H1 (cell line): ENCODE measurements around the gene SRPK3. TPM values are rescaled to one million over a fixed set of nuclear protein-coding genes. Genes with fewer than 3 reads are reported as not detected.

ENCODE experiments used
- CTCF ChIA-PET: fragments of 300-600 bp; sonication (Branson Sonifier 250); formaldehyde crosslinking; loops from one replicate; lab custom pipeline; 2021; ENCODE audit not compliant: partially characterized antibody; lab: Charles Lee
- POLR2A ChIA-PET: fragments of 300-600 bp; sonication (Branson Sonifier 250); formaldehyde crosslinking; loops from one replicate; lab custom pipeline; 2021; ENCODE audit warnings: inconsistent platforms; ENCODE audit not compliant: partially characterized antibody; lab: Charles Lee
- DNase-seq, 2 experiments: peaks; one replicate each; pipeline versions ENCODE4 v3.0.0 to v3.0.0-alpha.2; 2010 to 2022; ENCODE audit warnings: low spot score in 2 of 2, low read depth in 1 of 2, mixed read lengths in 1 of 2
- FAIRE-seq: peaks from 2 replicates; lab custom pipeline; 2011; peaks lifted over from hg19 to GRCh38; lab: Jason Lieb, UNC
- H2AFZ ChIP-seq: 2 replicates; pipeline ENCODE4 v1.8.1; 2012; ENCODE audit warnings: low read length, inconsistent platforms
- H2AK5ac ChIP-seq: 2 replicates; pipeline ENCODE4 v1.6.1; 2013; ENCODE audit warnings: low read depth, low read length
- H2BK120ac ChIP-seq: replicated peaks from 2 replicates; pipeline ENCODE3; 2013; ENCODE audit warnings: low read depth, low read length, inconsistent platforms
- H2BK12ac ChIP-seq: 2 replicates; pipeline ENCODE4 v1.6.1; 2013; ENCODE audit warnings: low read depth, low read length
- H2BK15ac ChIP-seq: 2 replicates; pipeline ENCODE4 v1.6.1; 2013; ENCODE audit warnings: low read length
- H2BK20ac ChIP-seq: 2 replicates; pipeline ENCODE4 v1.6.1; 2013; ENCODE audit warnings: low read length
- H2BK5ac ChIP-seq: 2 replicates; pipeline ENCODE4 v1.6.1; 2013; ENCODE audit warnings: low read depth, low read length
- H3K14ac ChIP-seq: 2 replicates; pipeline ENCODE4 v1.6.1; 2013; ENCODE audit warnings: inconsistent platforms; ENCODE audit not compliant: insufficient read length
- H3K18ac ChIP-seq: 2 replicates; pipeline ENCODE4 v1.6.1; 2013; ENCODE audit warnings: low read length; ENCODE audit errors: extremely low read depth
- H3K23ac ChIP-seq: 2 replicates; pipeline ENCODE4 v1.6.1; 2013; ENCODE audit warnings: inconsistent platforms; ENCODE audit not compliant: insufficient read length
- H3K23me2 ChIP-seq: 2 replicates; pipeline ENCODE4 v1.6.1; 2013; ENCODE audit warnings: low read depth, low read length
- H3K27ac ChIP-seq: 2 replicates; pipeline ENCODE4 v1.6.1; 2011; ENCODE audit warnings: low read depth, low read length, inconsistent platforms
- H3K27me3 ChIP-seq, 4 experiments: replicated peaks in 1 of 4; 1 replicate in 1 of 4; 2 replicates in 3 of 4; pipeline versions ENCODE4 v1.6.1 to v1.8.1; 2011 to 2013; ENCODE audit warnings: low read length in 3 of 4, mild to moderate bottlenecking in 3 of 4, inconsistent platforms in 2 of 4, mixed read lengths in 2 of 4, moderate library complexity in 1 of 4; ENCODE audit not compliant: control insufficient read depth in 3 of 4, insufficient read depth in 3 of 4; ENCODE audit errors: extremely low read depth in 1 of 4
- H3K36me3 ChIP-seq, 4 experiments: 2 replicates each; pipeline versions ENCODE4 v1.6.1 to v1.8.1; 2011 to 2013; ENCODE audit warnings: mild to moderate bottlenecking in 4 of 4, low read length in 3 of 4, moderate library complexity in 2 of 4, control low read depth in 1 of 4, inconsistent platforms in 1 of 4; ENCODE audit not compliant: insufficient read depth in 4 of 4, control insufficient read depth in 2 of 4
- H3K4ac ChIP-seq: replicated peaks from 2 replicates; pipeline ENCODE3; 2013; ENCODE audit warnings: low read length, low read depth, mixed read lengths, inconsistent platforms; ENCODE audit not compliant: insufficient read length
- H3K4me1 ChIP-seq, 4 experiments: replicated peaks in 1 of 4; 1 replicate in 1 of 4; 2 replicates in 3 of 4; pipeline versions ENCODE4 v1.6.1 to v1.8.1; 2011 to 2013; ENCODE audit warnings: low read length in 3 of 4, inconsistent platforms in 2 of 4, mixed read lengths in 1 of 4; ENCODE audit not compliant: insufficient read depth in 4 of 4, control insufficient read depth in 3 of 4
- H3K4me2 ChIP-seq, 2 experiments: 2 replicates each; pipeline versions ENCODE4 v1.6.1 to v1.8.1; 2011 to 2013; ENCODE audit warnings: low read depth in 2 of 2, low read length in 2 of 2, control low read depth in 1 of 2, inconsistent platforms in 1 of 2, mild to moderate bottlenecking in 1 of 2; ENCODE audit not compliant: insufficient read depth in 1 of 2
- H3K4me3 ChIP-seq, 4 experiments: fragments of 200-600, 300-600 bp in 1 of 4; sonication (generic), shearing (Covaris generic), sonication (Bioruptor Twin) in 1 of 4; 2 replicates each; pipeline versions ENCODE4 v1.5.1 to v1.8.1; 2011 to 2016; ENCODE audit warnings: low read length in 4 of 4, low read depth in 3 of 4, control low read depth in 2 of 4, inconsistent platforms in 2 of 4, mild to moderate bottlenecking in 2 of 4, mixed read lengths in 1 of 4, moderate library complexity in 1 of 4; ENCODE audit not compliant: insufficient read depth in 2 of 4; ENCODE audit errors: extremely low read depth in 1 of 4
- H3K56ac ChIP-seq: replicated peaks from 2 replicates; pipeline ENCODE3; 2013; ENCODE audit warnings: low read depth, mild to moderate bottlenecking, mixed read lengths, low read length, inconsistent platforms; ENCODE audit not compliant: insufficient read length
- H3K79me1 ChIP-seq: 2 replicates; pipeline ENCODE4 v1.6.1; 2013; ENCODE audit warnings: low read depth, low read length, control low read depth
- H3K79me2 ChIP-seq, 2 experiments: 2 replicates each; pipeline versions ENCODE4 v1.6.1 to v1.8.1; 2012 to 2013; ENCODE audit warnings: low read length in 2 of 2, mild to moderate bottlenecking in 2 of 2, inconsistent platforms in 1 of 2; ENCODE audit not compliant: insufficient read depth in 2 of 2, control insufficient read depth in 1 of 2
- H3K9ac ChIP-seq, 4 experiments: replicated peaks in 1 of 4; 1 replicate in 1 of 4; 2 replicates in 3 of 4; pipeline versions ENCODE4 v1.6.1 to v1.8.1; 2011 to 2013; ENCODE audit warnings: low read depth in 3 of 4, low read length in 3 of 4, control low read depth in 2 of 4, mild to moderate bottlenecking in 2 of 4, moderate library complexity in 2 of 4, inconsistent platforms in 1 of 4; ENCODE audit errors: extremely low read depth in 1 of 4
- H3K9me3 ChIP-seq, 2 experiments: 2 replicates each; pipeline versions ENCODE4 v1.6.1 to v1.8.1; 2012 to 2013; ENCODE audit warnings: mild to moderate bottlenecking in 2 of 2, moderate library complexity in 2 of 2, control low read depth in 1 of 2, inconsistent platforms in 1 of 2, low read depth in 1 of 2, low read length in 1 of 2, mixed read lengths in 1 of 2; ENCODE audit not compliant: insufficient read depth in 2 of 2
- H4K20me1 ChIP-seq, 2 experiments: replicated peaks in 1 of 2; 2 replicates each; pipeline versions ENCODE3 to v1.8.1; 2011 to 2013; ENCODE audit warnings: inconsistent platforms in 2 of 2, low read length in 2 of 2, mild to moderate bottlenecking in 1 of 2; ENCODE audit not compliant: insufficient read depth in 2 of 2, control insufficient read depth in 1 of 2
- H4K5ac ChIP-seq: 2 replicates; pipeline ENCODE4 v1.6.1; 2013; ENCODE audit warnings: low read length, low read depth, mixed read lengths, inconsistent platforms; ENCODE audit not compliant: insufficient read length
- H4K8ac ChIP-seq: 2 replicates; pipeline ENCODE4 v1.8.0; 2013; ENCODE audit warnings: mild to moderate bottlenecking, moderate library complexity, low read length, inconsistent platforms; ENCODE audit not compliant: insufficient read depth; ENCODE audit errors: extremely low read depth
- H4K91ac ChIP-seq: replicated peaks from 2 replicates; pipeline ENCODE3; 2013; ENCODE audit warnings: low read length, mixed read lengths, inconsistent platforms; ENCODE audit not compliant: insufficient read length
- CBX8 ChIP-seq: fragments of 300-800, 300-1000 bp; sonication (generic); IDR thresholded peaks from 2 replicates; pipeline ENCODE4 v1.7.1; 2016; ENCODE audit warnings: low read depth, low read length, borderline replicate concordance
- CHD2 ChIP-seq: IDR thresholded peaks from 2 replicates; pipeline ENCODE4 v1.6.1; 2012; ENCODE audit warnings: low read length, improper control_type of control experiment
- CREB1 ChIP-seq: IDR thresholded peaks from 2 replicates; pipeline ENCODE4 v1.6.1; 2012; ENCODE audit warnings: inconsistent platforms
- GABPA ChIP-seq: IDR thresholded peaks from 2 replicates; pipeline ENCODE4 v1.6.1; 2011; ENCODE audit warnings: mild to moderate bottlenecking, low read length, moderate library complexity, borderline replicate concordance; ENCODE audit not compliant: insufficient read depth
- HDAC2 ChIP-seq, 2 experiments: fragments of 300-600 bp in 1 of 2; sonication (generic) in 1 of 2; IDR thresholded peaks; 2 replicates each; pipeline ENCODE4 v1.6.1; 2011 to 2012; ENCODE audit warnings: low read depth in 2 of 2, low read length in 2 of 2, mild to moderate bottlenecking in 2 of 2, moderate library complexity in 2 of 2, borderline replicate concordance in 1 of 2, inconsistent platforms in 1 of 2
- KDM1A ChIP-seq: fragments of 200-600, 300-600 bp; sonication (generic); IDR thresholded peaks from 2 replicates; pipeline ENCODE4 v1.7.1; 2016; ENCODE audit warnings: mild to moderate bottlenecking, low read length, borderline replicate concordance
- SIN3A ChIP-seq, 2 experiments: IDR thresholded peaks in 1 of 2; conservative IDR thresholded peaks in 1 of 2; 2 replicates each; pipeline ENCODE4 v1.6.1; 2011 to 2012; ENCODE audit warnings: low read length in 2 of 2, improper control_type of control experiment in 1 of 2, low read depth in 1 of 2, mild to moderate bottlenecking in 1 of 2
- SIRT6 ChIP-seq: IDR thresholded peaks from one replicate; pipeline ENCODE4 v1.7.1; 2012; ENCODE audit warnings: low read length, inconsistent platforms
- SIX5 ChIP-seq: IDR thresholded peaks from 2 replicates; pipeline ENCODE4 v1.6.1; 2011; ENCODE audit warnings: mild to moderate bottlenecking, low read depth, low read length
- SP2 ChIP-seq: IDR thresholded peaks from 2 replicates; pipeline ENCODE4 v1.6.1; 2012; ENCODE audit warnings: mild to moderate bottlenecking, low read length, inconsistent platforms
- TAF1 ChIP-seq: IDR thresholded peaks from 2 replicates; pipeline ENCODE4 v1.6.1; 2011; ENCODE audit warnings: mild to moderate bottlenecking, low read depth, low read length
- TBP ChIP-seq: IDR thresholded peaks from 2 replicates; pipeline ENCODE4 v1.6.1; 2011; ENCODE audit warnings: low read depth, low read length, improper control_type of control experiment
- TCF12 ChIP-seq: IDR thresholded peaks from 2 replicates; pipeline ENCODE4 v1.6.1; 2011; ENCODE audit warnings: low read depth, mild to moderate bottlenecking, low read length
- YY1 ChIP-seq: IDR thresholded peaks from 2 replicates; pipeline ENCODE4 v1.6.1; 2011; ENCODE audit warnings: low read depth, mild to moderate bottlenecking, low read length
- WGBS, 2 experiments: shearing (Covaris generic) in 1 of 2; methylation state at CpG; one replicate each; pipeline versions ENCODE4 v1.1.6 to v1.1.7; 2013 to 2015; ENCODE audit warnings: low lambda C conversion rate in 2 of 2, mixed read lengths in 2 of 2, inconsistent platforms in 1 of 2, low coverage in 1 of 2, missing lambda C conversion rate in 1 of 2; ENCODE audit not compliant: insufficient replicate concordance in 2 of 2, insufficient coverage in 1 of 2, insufficient read length in 1 of 2; ENCODE audit errors: extremely low coverage in 1 of 2, missing lambda C conversion rate in 1 of 2; 5-methylcytosine and 5-hydroxymethylcytosine counted together
- polyA plus RNA-seq, 7 experiments: library from polyadenylated mRNA; depleted of rRNA in 3 of 7; stranded (reverse) in 5 of 7; unstranded in 2 of 7; fragments of >200 nt in 5 of 7; fragments of 200-250 nt in 2 of 7; gene quantifications; 1 replicate in 5 of 7; 2 replicates in 1 of 7; 4 replicates in 1 of 7; pipeline versions ENCODE4 v1.2.1 to v1.2.3, GENCODE V29; 2011 to 2013; ENCODE audit warnings: missing spikeins in 2 of 7, mixed read lengths in 2 of 7
- total RNA-seq: library from RNA; stranded (reverse); fragmentation: NEBNext Ultra II Directional; extraction: Animal tissue kit (Norgen Biotek cat#: 25700); gene quantifications from 2 replicates; pipeline ENCODE4 v1.2.1, GENCODE V29; 2021
- TF ChIP-seq, protein P1 (sequence below): IDR thresholded peaks from 2 replicates; pipeline ENCODE4 v1.6.1; 2011; ENCODE audit warnings: low read depth, mild to moderate bottlenecking, low read length; ENCODE audit not compliant: insufficient read depth

Gene SRPK3
- total and polyA plus RNA-seq, 2 of the 8 experiments (the other 6 are each of a cell fraction or from before 2014, with no cell fraction given), result not detected

DNA sequence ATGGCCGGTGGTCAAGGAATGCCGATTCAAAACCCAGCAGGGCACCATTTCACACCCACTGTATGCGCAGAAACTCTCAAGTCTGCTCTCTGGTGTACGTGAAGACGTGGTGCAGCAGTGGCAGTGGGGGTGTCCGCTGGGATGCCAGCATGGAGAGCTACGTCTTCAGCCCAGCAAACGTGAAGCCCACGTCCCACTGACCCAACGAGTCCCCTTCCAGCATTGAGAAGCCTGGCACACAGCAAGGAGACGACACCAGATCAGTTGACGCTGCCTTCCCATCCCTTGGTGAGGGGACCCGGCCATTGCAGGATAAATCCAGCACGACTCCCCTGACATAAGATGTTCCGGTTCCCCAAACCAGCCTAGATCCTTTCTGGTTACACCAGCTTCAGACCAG, 19.0 kb upstream of the SRPK3 start:
- Histone ChIP-seq H2BK5ac (no peak overlapping the region), H3K14ac (no peak overlapping the region), H3K9me3 (no peaks in the 10 kb centered on the region), H3K27me3 (no peaks in the 10 kb centered on the region), H4K20me1 (no peaks in the 10 kb centered on the region), H2BK120ac (no peak overlapping the region), H2AK5ac (no peak overlapping the region), H2BK15ac (no peak overlapping the region), H3K79me2 (no peaks in the 10 kb centered on the region), H2BK12ac (no peak overlapping the region), H3K36me3 (no peaks in the 10 kb centered on the region), H3K23me2 (no peaks in the 10 kb centered on the region), H3K4ac (no peak overlapping the region), H3K9ac (no peak overlapping the region), H2BK20ac (no peak overlapping the region), H3K4me3 (no peak overlapping the region), H4K91ac (no peak overlapping the region), H4K5ac (no peak overlapping the region), H4K8ac (no peak overlapping the region), H3K79me1 (no peaks in the 10 kb centered on the region), H3K18ac (no peak overlapping the region), H3K56ac (no peak overlapping the region), H3K23ac (no peak overlapping the region), H3K27ac (no peak overlapping the region), H3K4me1 (peaks cover 0 to 8% (median 4%) of the 10 kb centered on the region in 4 experiments; a peak in 5 of 7 replicates), H3K4me2 (no peak overlapping the region), H2AFZ (no peak overlapping the region)
- CTCF ChIA-PET, result interaction anchor here (1.0 to 3.7 kb wide), 3 partner anchors 18 to 185 kb away, joined by 3 to 16 read pairs (median 10); partner anchors contain the start of gene SRPK3
- 96% methylated on average over 14 of the region's 15 CpGs; no CpG with 5 or more reads in 1 of the 2 experiments for WGBS, 2 experiments
- FAIRE-seq, result no peak
- POLR2A ChIA-PET, result no interaction called here
- no peak for DNase-seq
- TF ChIP-seq SIX5, result no peak
- no peak for TF ChIP-seq SP2
- TF ChIP-seq YY1, result no peak
- no peak for TF ChIP-seq GABPA
- no peak for TF ChIP-seq SIN3A (conservative IDR thresholded peaks at IDR 0.05 in 1 of 2, IDR thresholded peaks at IDR 0.05 in 1 of 2; ENCODE audit: low read depth in 1 of 2, low read length in 2 of 2)
- no peak for TF ChIP-seq TAF1
- TF ChIP-seq CREB1, result no peak
- TF ChIP-seq TBP, result no peak
- TF ChIP-seq TCF12, result no peak
- no peak for TF ChIP-seq CBX8
- TF ChIP-seq HDAC2 (IDR thresholded peaks at IDR 0.05; ENCODE audit: borderline replicate concordance in 1 of 2, low read depth in 2 of 2, low read length in 2 of 2), result no peak
- TF ChIP-seq CHD2, result no peak
- TF ChIP-seq, protein P1, sequence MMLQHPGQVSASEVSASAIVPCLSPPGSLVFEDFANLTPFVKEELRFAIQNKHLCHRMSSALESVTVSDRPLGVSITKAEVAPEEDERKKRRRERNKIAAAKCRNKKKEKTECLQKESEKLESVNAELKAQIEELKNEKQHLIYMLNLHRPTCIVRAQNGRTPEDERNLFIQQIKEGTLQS, result no peak
- TF ChIP-seq SIRT6, result no peak
- no peak for TF ChIP-seq KDM1A
